Measurements from ENCODE around the gene LTO1.
"Not testable (repeated sequence)": the region's sequence is repeated elsewhere in the genome, so short reads cannot be mapped to it uniquely, and the experiment has no call there.

The LTO1 gene

GRCh38 chr11:69694781-69695180 lies 19.6 kb upstream of the LTO1 start:
- no peak overlapping the region for H3K4me3 ChIP-seq (ENCODE audit: low read depth, low read length)
- no peak for TF ChIP-seq CTCF (IDR thresholded peaks at IDR 0.05; ENCODE audit: low read depth, low read length)

- no peak overlapping the region for H3K4me3 ChIP-seq (ENCODE audit: low read depth, low read length)
- no peak for TF ChIP-seq CTCF (IDR thresholded peaks at IDR 0.05; ENCODE audit: low read depth, low read length)
These were observed 17.3 kb upstream of the LTO1 start for GRCh38 chr11:69692422-69692821.

GRCh38 chr11:69691463-69691862 lies 16.3 kb upstream of the LTO1 start:
- H3K4me3 ChIP-seq (ENCODE audit: low read depth, low read length) = no peak overlapping the region
- no peak for TF ChIP-seq CTCF (IDR thresholded peaks at IDR 0.05; ENCODE audit: low read depth, low read length)

- TF ChIP-seq CTCF (IDR thresholded peaks at IDR 0.05; ENCODE audit: low read depth, low read length) = no peak
- no peak overlapping the region for H3K4me3 ChIP-seq (ENCODE audit: low read depth, low read length)
These were observed 14.5 kb upstream of the LTO1 start for GRCh38 chr11:69689484-69690319.

- H3K4me3 ChIP-seq (ENCODE audit: low read depth, low read length) = not testable (repeated sequence)
These were observed 13.0 kb upstream of the LTO1 start for GRCh38 chr11:69687969-69688771.

- no peak for TF ChIP-seq CTCF (IDR thresholded peaks at IDR 0.05; ENCODE audit: low read depth, low read length)
These were observed 11.7 kb upstream of the LTO1 start for GRCh38 chr11:69686856-69687255.

GRCh38 chr11:69686452-69686851 lies 11.3 kb upstream of the LTO1 start:
- no peak for TF ChIP-seq CTCF (IDR thresholded peaks at IDR 0.05; ENCODE audit: low read depth, low read length)
- H3K4me3 ChIP-seq (ENCODE audit: low read depth, low read length) = no peak overlapping the region

More at GRCh38 chr11:69686856-69687255, 11.7 kb upstream of the LTO1 start:
- no peak overlapping the region for H3K4me3 ChIP-seq (ENCODE audit: low read depth, low read length)
